ENCODE data around the gene CD93.

The CD93 gene

GRCh38 chr20:23082846-23083552 lies 3.1 kb downstream of the CD93 start:
- DNase-seq (ENCODE audit: low read depth) = no peak

GRCh38 chr20:23081263-23081819 lies 4.8 kb downstream of the CD93 start:
- no peak for DNase-seq (ENCODE audit: low read depth)

- DNase-seq (ENCODE audit: low read depth) = no peak
Measured at GRCh38 chr20:23080521-23080920, 5.6 kb downstream of the CD93 start.

- no peak for DNase-seq (ENCODE audit: low read depth)
Measured at GRCh38 chr20:23079926-23080325, 6.2 kb downstream of the CD93 start.

GRCh38 chr20:23079016-23079351 lies 7.1 kb downstream of the CD93 start:
- no peak for DNase-seq (ENCODE audit: low read depth)

- DNase-seq (ENCODE audit: low read depth) = no peak
Measured at GRCh38 chr20:23078351-23079015, 7.6 kb downstream of the CD93 start.

GRCh38 chr20:23077277-23077676 lies 8.8 kb downstream of the CD93 start:
- DNase-seq (ENCODE audit: low read depth) = no peak

GRCh38 chr20:23074052-23074451 lies 12.1 kb downstream of the CD93 start:
- DNase-seq (ENCODE audit: low read depth) = no peak

- no peak for DNase-seq (ENCODE audit: low read depth)
Measured at GRCh38 chr20:23072892-23073586, 13.1 kb downstream of the CD93 start.

GRCh38 chr20:23071996-23072395 lies 14.1 kb downstream of the CD93 start:
- DNase-seq (ENCODE audit: low read depth) = no peak

- DNase-seq (ENCODE audit: low read depth) = no peak
Measured at GRCh38 chr20:23071398-23071797, 14.7 kb downstream of the CD93 start.

- no peak for DNase-seq (ENCODE audit: low read depth)
Measured at GRCh38 chr20:23069108-23069507, 17.0 kb downstream of the CD93 start.

GRCh38 chr20:23068283-23068682 lies 17.8 kb downstream of the CD93 start:
- no peak for DNase-seq (ENCODE audit: low read depth)

GRCh38 chr20:23066772-23067171 lies 19.4 kb downstream of the CD93 start:
- no peak for DNase-seq (ENCODE audit: low read depth)

GRCh38 chr20:23065266-23066201 lies 20.6 kb downstream of the CD93 start:
- DNase-seq (ENCODE audit: low read depth) = no peak

- no peak for DNase-seq (ENCODE audit: low read depth)
Measured at GRCh38 chr20:23063581-23063980, 22.5 kb downstream of the CD93 start.

GRCh38 chr20:23063168-23063567 lies 23.0 kb downstream of the CD93 start:
- no peak for DNase-seq (ENCODE audit: low read depth)

- DNase-seq (ENCODE audit: low read depth) = no peak
Measured at GRCh38 chr20:23062632-23063031, 23.5 kb downstream of the CD93 start.

- no peak for DNase-seq (ENCODE audit: low read depth)
Measured at GRCh38 chr20:23061734-23062561, 24.2 kb downstream of the CD93 start.

- DNase-seq (ENCODE audit: low read depth) = no peak
Measured at GRCh38 chr20:23061262-23061661, 24.9 kb downstream of the CD93 start.

- no peak for DNase-seq (ENCODE audit: low read depth)
Measured at GRCh38 chr20:23060629-23061028, 25.5 kb downstream of the CD93 start.
